WTC11 (cell line): ENCODE measurements around the gene GTF3C2. TPM values are rescaled to one million over a fixed set of nuclear protein-coding genes. Genes with fewer than 3 reads are reported as not detected.

Source experiments
- ATAC-seq: fragments of 200-7000 bp; cut with Tn5 transposase; 2 replicates; pipeline ENCODE4 v1.10.0; 2021; ENCODE audit warnings: mild to moderate bottlenecking, moderate library complexity
- CTCF ChIA-PET: fragments of 300-600 bp; sonication (Branson Sonifier 250); formaldehyde crosslinking; loops from one replicate; lab custom pipeline; 2021; ENCODE audit warnings: antibody characterized with exemption; lab: Charles Lee
- POLR2A ChIA-PET: fragments of 350-600 bp; sonication (Branson Sonifier 250); formaldehyde crosslinking; loops from one replicate; lab custom pipeline; 2021; ENCODE audit warnings: antibody characterized with exemption; lab: Charles Lee
- DNase-seq: peaks from one replicate; pipeline ENCODE4 v3.0.0; 2021; ENCODE audit warnings: low spot score
- H3K27ac Mint-ChIP-seq: 2 replicates; pipeline ENCODE4 v1.8.0; 2021; ENCODE audit warnings: mixed read lengths
- H3K27me3 Mint-ChIP-seq: 2 replicates; pipeline ENCODE4 v1.8.0; 2021; ENCODE audit warnings: low read depth, mild to moderate bottlenecking, moderate library complexity, mixed read lengths
- H3K36me3 Mint-ChIP-seq: 2 replicates; pipeline ENCODE4 v1.8.0; 2021; ENCODE audit warnings: mixed read lengths
- H3K4me1 Mint-ChIP-seq: 2 replicates; pipeline ENCODE4 v1.8.0; 2022; ENCODE audit warnings: mixed read lengths
- H3K4me3 Mint-ChIP-seq: 2 replicates; pipeline ENCODE4 v1.8.0; 2021; ENCODE audit warnings: mild to moderate bottlenecking, moderate library complexity, mixed read lengths
- H3K9me3 Mint-ChIP-seq: 2 replicates; pipeline ENCODE4 v1.8.0; 2021; ENCODE audit warnings: mixed read lengths
- CREM ChIP-seq: sonication (generic); formaldehyde crosslinking; IDR thresholded peaks from 2 replicates; pipeline ENCODE4 v1.8.1; 2022; ENCODE audit warnings: mild to moderate bottlenecking, missing genetic modification reagents, moderate library complexity
- E2F1 ChIP-seq: sonication (generic); formaldehyde crosslinking; IDR thresholded peaks from 2 replicates; pipeline ENCODE4 v1.8.0; 2022; ENCODE audit warnings: mild to moderate bottlenecking, missing genetic modification reagents
- FOXP4 ChIP-seq: sonication (generic); formaldehyde crosslinking; IDR thresholded peaks from 2 replicates; pipeline ENCODE4 v1.8.0; 2022; ENCODE audit warnings: mild to moderate bottlenecking, missing genetic modification reagents
- IRF2 ChIP-seq: sonication (generic); formaldehyde crosslinking; IDR thresholded peaks from 2 replicates; pipeline ENCODE4 v1.8.0; 2022; ENCODE audit warnings: low read depth, missing genetic modification reagents, borderline replicate concordance
- MYBL2 ChIP-seq: sonication (generic); formaldehyde crosslinking; IDR thresholded peaks from 2 replicates; pipeline ENCODE4 v1.8.1; 2023; ENCODE audit warnings: mild to moderate bottlenecking, moderate library complexity, missing genetic modification reagents
- NFATC4 ChIP-seq: fragments of 250-450 bp; sonication (Bioruptor Pico); IDR thresholded peaks from 2 replicates; pipeline ENCODE4 v1.9.0; 2021; ENCODE audit warnings: mild to moderate bottlenecking
- NFE2L1 ChIP-seq: sonication (generic); formaldehyde crosslinking; IDR thresholded peaks from 2 replicates; pipeline ENCODE4 v1.8.1; 2023; ENCODE audit warnings: missing genetic modification reagents
- NR2C2 ChIP-seq: sonication (generic); formaldehyde crosslinking; IDR thresholded peaks from 2 replicates; pipeline ENCODE4 v1.8.0; 2022; ENCODE audit warnings: mild to moderate bottlenecking, missing genetic modification reagents
- NR3C1 ChIP-seq: sonication (generic); formaldehyde crosslinking; conservative IDR thresholded peaks from 2 replicates; pipeline ENCODE4 v1.8.1; 2023; ENCODE audit warnings: low read depth, mild to moderate bottlenecking, missing genetic modification reagents
- RELA ChIP-seq: sonication (generic); formaldehyde crosslinking; IDR thresholded peaks from 2 replicates; pipeline ENCODE4 v1.8.1; 2022; ENCODE audit warnings: missing genetic modification reagents, mild to moderate bottlenecking, borderline replicate concordance
- SP1 ChIP-seq: sonication (generic); formaldehyde crosslinking; conservative IDR thresholded peaks from 2 replicates; pipeline ENCODE4 v1.8.1; 2022; ENCODE audit warnings: missing genetic modification reagents
- ZBTB21 ChIP-seq: sonication (generic); formaldehyde crosslinking; IDR thresholded peaks from 2 replicates; pipeline ENCODE4 v1.8.1; 2023; ENCODE audit warnings: mild to moderate bottlenecking, missing genetic modification reagents, borderline replicate concordance
- ZNF396 ChIP-seq: fragments of 250-450 bp; sonication (Bioruptor Pico); IDR thresholded peaks from 2 replicates; pipeline ENCODE4 v1.8.0; 2021; ENCODE audit warnings: mild to moderate bottlenecking, moderate library complexity, borderline replicate concordance
- ZNF532 ChIP-seq: fragments of 250-450 bp; sonication (Bioruptor Pico); IDR thresholded peaks from 2 replicates; pipeline ENCODE4 v1.9.0; 2021; ENCODE audit warnings: mild to moderate bottlenecking, borderline replicate concordance
- total RNA-seq: library from RNA; stranded (reverse); gene quantifications from 3 replicates; pipeline ENCODE4 v1.2.3, GENCODE V29; 2021

GTF3C2 gene
- total RNA-seq, 1 experiment from 2014 or later, result 123 TPM

GRCh38 chr2:27285481-27285880 is 71.1 kb downstream of the GTF3C2 start (continued):
- TF ChIP-seq MYBL2 (CRISPR knock-in tag) (no peak), ZBTB21 (CRISPR knock-in tag) (no peak), SP1 (CRISPR knock-in tag) (no peak)

- no peak for TF ChIP-seq ZNF532 (CRISPR knock-in tag)
- no peak for TF ChIP-seq ZNF396 (CRISPR knock-in tag)
- no peak for TF ChIP-seq IRF2
- no peak for TF ChIP-seq FOXP4 (CRISPR knock-in tag)
- TF ChIP-seq NFATC4 (CRISPR knock-in tag), result no peak
- TF ChIP-seq SP1 (CRISPR knock-in tag), result no peak
- TF ChIP-seq E2F1 (CRISPR knock-in tag), result no peak
- TF ChIP-seq CREM, result no peak
- TF ChIP-seq NR3C1, result no peak
- no peak for TF ChIP-seq RELA (CRISPR knock-in tag)
- TF ChIP-seq, all 79 proteins: peak for 0
- Mint-ChIP-seq H3K27me3 (no peaks in the 10 kb centered on the region; the same call in 1 of the 2 replicates), H3K9me3 (no peaks in the 10 kb centered on the region), H3K36me3 (no peaks in the 10 kb centered on the region), H3K4me3 (no peak overlapping the region), H3K27ac (no peak overlapping the region), H3K4me1 (peaks cover 50% of the 10 kb centered on the region)
- DNase-seq, result no peak
- ChIA-PET POLR2A (no interaction called here), CTCF (interaction anchor here (1.2 to 7.6 kb wide), 2 partner anchors 17 to 342 kb away, joined by 3 to 129 read pairs; no protein-coding TSS in a partner anchor)
- ATAC-seq, result no peak
Observed at GRCh38 chr2:27284996-27285395, 71.6 kb downstream of the GTF3C2 start.

- no peaks in the 10 kb centered on the region; the same call in 1 of the 2 replicates for H3K27me3 Mint-ChIP-seq
- peak; percentile 43 for ATAC-seq
- DNase-seq, result no peak
- no peaks in the 10 kb centered on the region for H3K9me3 Mint-ChIP-seq
- H3K36me3 Mint-ChIP-seq, result no peaks in the 10 kb centered on the region
- ChIA-PET CTCF (interaction anchor here (0.7 to 7.6 kb wide), 13 partner anchors 11 to 400 kb away, joined by 3 to 153 read pairs (median 10); partner anchors contain the start of genes SLC30A3 and UCN), POLR2A (interaction anchor here (1.0 to 1.6 kb wide), 3 partner anchors 9 to 63 kb away, joined by 3 read pairs; no protein-coding TSS in a partner anchor)
- H3K27ac Mint-ChIP-seq, result no peak overlapping the region
- peak overlapping the region; percentile 54 for H3K4me3 Mint-ChIP-seq
- TF ChIP-seq NR2C2 (CRISPR knock-in tag) (no peak), NFE2L1 (CRISPR knock-in tag) (peak; percentile 82)
- H3K4me1 Mint-ChIP-seq, result peaks cover 50% of the 10 kb centered on the region
Observed at GRCh38 chr2:27282892-27283291, 73.7 kb downstream of the GTF3C2 start.
